Measurements from ENCODE around the gene BUB1B.
A peak's percentile ranks its signal among the peaks of the same experiment; 100 is the strongest.

The BUB1B gene

GRCh38 chr15:40251486-40252140 lies 90.7 kb downstream of the BUB1B start:
- TF ChIP-seq SPI1 (IDR thresholded peaks at IDR 0.05; ENCODE audit: low read depth, low read length), result no peak
- TF ChIP-seq POLR2AphosphoS5 (IDR thresholded peaks at IDR 0.05; ENCODE audit: low read depth, low read length), result no peak
- TF ChIP-seq POLR2A (IDR thresholded peaks at IDR 0.05; ENCODE audit: low read depth, low read length), result no peak
- TF ChIP-seq POU2F2 (IDR thresholded peaks at IDR 0.05; ENCODE audit: low read depth, low read length), result no peak
- no peak for TF ChIP-seq PAX5 (IDR thresholded peaks at IDR 0.05; ENCODE audit: insufficient read depth, low read length, severe bottlenecking)
- TF ChIP-seq TAF1 (IDR thresholded peaks at IDR 0.05; ENCODE audit: low read depth, low read length), result no peak
- FAIRE-seq (no peak), DNase-seq (ENCODE audit: insufficient read length, low spot score) (no peak)

- FAIRE-seq, result no peak
- no peak for DNase-seq (ENCODE audit: insufficient read length, low spot score)
- TF ChIP-seq POU2F2 (IDR thresholded peaks at IDR 0.05; ENCODE audit: low read depth, low read length) (no peak), POLR2AphosphoS5 (IDR thresholded peaks at IDR 0.05; ENCODE audit: low read depth, low read length) (no peak), PAX5 (IDR thresholded peaks at IDR 0.05; ENCODE audit: insufficient read depth, low read length, severe bottlenecking) (no peak), TAF1 (IDR thresholded peaks at IDR 0.05; ENCODE audit: low read depth, low read length) (no peak), SPI1 (IDR thresholded peaks at IDR 0.05; ENCODE audit: low read depth, low read length) (no peak)
Observed at GRCh38 chr15:40252141-40252437, 91.2 kb downstream of the BUB1B start.

- TF ChIP-seq POLR2AphosphoS5 (IDR thresholded peaks at IDR 0.05; ENCODE audit: low read depth, low read length) (no peak), POLR2A (IDR thresholded peaks at IDR 0.05; ENCODE audit: low read depth, low read length) (no peak), POU2F2 (IDR thresholded peaks at IDR 0.05; ENCODE audit: low read depth, low read length) (no peak), TAF1 (IDR thresholded peaks at IDR 0.05; ENCODE audit: low read depth, low read length) (no peak), PAX5 (IDR thresholded peaks at IDR 0.05; ENCODE audit: insufficient read depth, low read length, severe bottlenecking) (no peak), SPI1 (IDR thresholded peaks at IDR 0.05; ENCODE audit: low read depth, low read length) (no peak)
- DNase-seq (ENCODE audit: insufficient read length, low spot score) (peak; percentile 62), FAIRE-seq (peak; percentile 55)
Observed at GRCh38 chr15:40252438-40253166, 91.7 kb downstream of the BUB1B start.

- no peak for TF ChIP-seq TAF1 (IDR thresholded peaks at IDR 0.05; ENCODE audit: low read depth, low read length)
- no peak for TF ChIP-seq SPI1 (IDR thresholded peaks at IDR 0.05; ENCODE audit: low read depth, low read length)
- TF ChIP-seq POLR2AphosphoS5 (IDR thresholded peaks at IDR 0.05; ENCODE audit: low read depth, low read length), result no peak
- TF ChIP-seq POLR2A (IDR thresholded peaks at IDR 0.05; ENCODE audit: low read depth, low read length), result no peak
- no peak for TF ChIP-seq PAX5 (IDR thresholded peaks at IDR 0.05; ENCODE audit: insufficient read depth, low read length, severe bottlenecking)
- no peak for TF ChIP-seq POU2F2 (IDR thresholded peaks at IDR 0.05; ENCODE audit: low read depth, low read length)
- FAIRE-seq (no peak), DNase-seq (ENCODE audit: insufficient read length, low spot score) (no peak)
Observed at GRCh38 chr15:40253167-40253790, 92.4 kb downstream of the BUB1B start.

GRCh38 chr15:40254452-40254851 lies 93.6 kb downstream of the BUB1B start:
- TF ChIP-seq POU2F2 (IDR thresholded peaks at IDR 0.05; ENCODE audit: low read depth, low read length), result no peak
- TF ChIP-seq SPI1 (IDR thresholded peaks at IDR 0.05; ENCODE audit: low read depth, low read length), result no peak
- TF ChIP-seq PAX5 (IDR thresholded peaks at IDR 0.05; ENCODE audit: insufficient read depth, low read length, severe bottlenecking), result no peak
- no peak for TF ChIP-seq POLR2A (IDR thresholded peaks at IDR 0.05; ENCODE audit: low read depth, low read length)
- no peak for TF ChIP-seq TAF1 (IDR thresholded peaks at IDR 0.05; ENCODE audit: low read depth, low read length)
- no peak for TF ChIP-seq POLR2AphosphoS5 (IDR thresholded peaks at IDR 0.05; ENCODE audit: low read depth, low read length)
- DNase-seq (ENCODE audit: insufficient read length, low spot score) (no peak), FAIRE-seq (no peak)

- TF ChIP-seq POLR2A (IDR thresholded peaks at IDR 0.05; ENCODE audit: low read depth, low read length) (no peak), POLR2AphosphoS5 (IDR thresholded peaks at IDR 0.05; ENCODE audit: low read depth, low read length) (no peak), PAX5 (IDR thresholded peaks at IDR 0.05; ENCODE audit: insufficient read depth, low read length, severe bottlenecking) (no peak), POU2F2 (IDR thresholded peaks at IDR 0.05; ENCODE audit: low read depth, low read length) (no peak), TAF1 (IDR thresholded peaks at IDR 0.05; ENCODE audit: low read depth, low read length) (no peak), SPI1 (IDR thresholded peaks at IDR 0.05; ENCODE audit: low read depth, low read length) (no peak)
- FAIRE-seq (no peak), DNase-seq (ENCODE audit: insufficient read length, low spot score) (no peak)
Observed at GRCh38 chr15:40255033-40255432, 94.2 kb downstream of the BUB1B start.

GRCh38 chr15:40256638-40257235 lies 95.9 kb downstream of the BUB1B start:
- no peak for TF ChIP-seq TAF1 (IDR thresholded peaks at IDR 0.05; ENCODE audit: low read depth, low read length)
- TF ChIP-seq SPI1 (IDR thresholded peaks at IDR 0.05; ENCODE audit: low read depth, low read length), result no peak
- TF ChIP-seq POLR2AphosphoS5 (IDR thresholded peaks at IDR 0.05; ENCODE audit: low read depth, low read length), result no peak
- TF ChIP-seq POU2F2 (IDR thresholded peaks at IDR 0.05; ENCODE audit: low read depth, low read length), result no peak
- TF ChIP-seq PAX5 (IDR thresholded peaks at IDR 0.05; ENCODE audit: insufficient read depth, low read length, severe bottlenecking), result no peak
- TF ChIP-seq POLR2A (IDR thresholded peaks at IDR 0.05; ENCODE audit: low read depth, low read length), result no peak
- DNase-seq (ENCODE audit: insufficient read length, low spot score) (no peak), FAIRE-seq (no peak)

- FAIRE-seq (no peak), DNase-seq (ENCODE audit: insufficient read length, low spot score) (no peak)
- TF ChIP-seq TAF1 (IDR thresholded peaks at IDR 0.05; ENCODE audit: low read depth, low read length) (no peak), PAX5 (IDR thresholded peaks at IDR 0.05; ENCODE audit: insufficient read depth, low read length, severe bottlenecking) (no peak), SPI1 (IDR thresholded peaks at IDR 0.05; ENCODE audit: low read depth, low read length) (no peak), POU2F2 (IDR thresholded peaks at IDR 0.05; ENCODE audit: low read depth, low read length) (no peak), POLR2A (IDR thresholded peaks at IDR 0.05; ENCODE audit: low read depth, low read length) (no peak), POLR2AphosphoS5 (IDR thresholded peaks at IDR 0.05; ENCODE audit: low read depth, low read length) (no peak)
Observed at GRCh38 chr15:40257656-40258450, 97.0 kb downstream of the BUB1B start.

Measured in GM12891 (cell line).